Lung (tissue), 12 donors: Measurements from ENCODE around the gene AKAP13. TPM values are rescaled to one million over a fixed set of nuclear protein-coding genes. Genes with fewer than 3 reads are reported as not detected.
A peak's percentile ranks its signal among the peaks of the same experiment; 100 is the strongest.

Source experiments
- ATAC-seq: fragments of 200-7000 bp; cut with Tn5 transposase; one replicate; pipeline ENCODE4 v1.9.1; 2020; ENCODE audit warnings: moderate number of reproducible peaks; ENCODE audit not compliant: insufficient read depth, low FRiP score
- DNase-seq, 3 donors: peaks; one replicate each; pipeline ENCODE4 v3.0.0-alpha.2; 2013 to 2017
- H3K27ac ChIP-seq, 2 donors: one replicate each; pipeline ENCODE4 v1.5.1; 2013; ENCODE audit warnings: mild to moderate bottlenecking in 2 of 2, moderate library complexity in 2 of 2, control low read depth in 1 of 2, inconsistent platforms in 1 of 2, low read depth in 1 of 2, low read length in 1 of 2
- H3K27me3 ChIP-seq, 3 donors: one replicate each; pipeline ENCODE4 v1.5.1; 2013; ENCODE audit warnings: low read length in 2 of 3; ENCODE audit not compliant: control insufficient read depth in 3 of 3, insufficient read depth in 3 of 3
- H3K36me3 ChIP-seq, 4 donors: one replicate each; pipeline ENCODE4 v1.5.1; 2013; ENCODE audit warnings: low read length in 4 of 4, mild to moderate bottlenecking in 1 of 4, moderate library complexity in 1 of 4; ENCODE audit not compliant: control insufficient read depth in 4 of 4, insufficient read depth in 4 of 4
- H3K4me1 ChIP-seq, 5 donors: one replicate each; pipeline ENCODE4 v1.5.1; 2013; ENCODE audit warnings: low read length in 5 of 5, mild to moderate bottlenecking in 2 of 5, moderate library complexity in 1 of 5; ENCODE audit not compliant: control insufficient read depth in 5 of 5, insufficient read depth in 5 of 5
- H3K4me3 ChIP-seq: one replicate; pipeline ENCODE4 v1.5.1; 2013; ENCODE audit warnings: mild to moderate bottlenecking, control low read depth, moderate library complexity
- H3K9ac ChIP-seq, 2 donors: one replicate each; pipeline ENCODE4 v1.5.1; 2013; ENCODE audit warnings: low read length in 2 of 2, control low read depth in 1 of 2; ENCODE audit not compliant: insufficient read depth in 1 of 2
- H3K9me3 ChIP-seq, 4 donors: one replicate each; pipeline ENCODE4 v1.5.1; 2013; ENCODE audit warnings: low read length in 3 of 4, mild to moderate bottlenecking in 1 of 4, moderate library complexity in 1 of 4; ENCODE audit not compliant: control insufficient read depth in 4 of 4, insufficient read depth in 3 of 4
- CTCF ChIP-seq: IDR thresholded peaks from 2 replicates; pipeline ENCODE4 v1.5.1; 2012; ENCODE audit warnings: mild to moderate bottlenecking; ENCODE audit errors: control extremely low read depth, extremely low read depth
- WGBS, 2 donors: extraction: QIAGEN DNeasy Blood & Tissue Kit; methylation state at CpG; one replicate each; pipeline ENCODE4 v1.1.7; 2013; 5-methylcytosine and 5-hydroxymethylcytosine counted together
- polyA plus RNA-seq, 2 donors: library from polyadenylated mRNA; stranded (reverse); fragments of 200-250 nt; gene quantifications; one replicate each; pipeline ENCODE4 v1.2.1, GENCODE V29; 2013
- total RNA-seq, 2 donors: library from RNA; depleted of rRNA in 1 of 2; stranded (reverse); fragments of >200 nt in 1 of 2; gene quantifications; one replicate each; pipeline ENCODE4 v1.2.1, GENCODE V29; 2014 to 2021
- donor health status: control.
- donor health status: control.
- donor health status: Bipolar disorder and iron deficiency.
- donor health status: healthy.
- donor health status: DM: yes; HTN: yes; CAD: no.

AKAP13 gene
- total and polyA plus RNA-seq, 4 donors = 102 to 1,115 (median 259) TPM

GRCh38 chr15:85611361-85611760, 231.0 kb downstream of the AKAP13 start:
- H3K27ac ChIP-seq = no peak overlapping the region
- H3K9me3 ChIP-seq = no peaks in the 10 kb centered on the region
- peaks cover 0 to 32% (median 11%) of the 10 kb centered on the region in 5 donors for H3K4me1 ChIP-seq
- no peak overlapping the region for H3K9ac ChIP-seq
- TF ChIP-seq CTCF = no peak
- ATAC-seq = no peak
- no peak overlapping the region for H3K4me3 ChIP-seq
- H3K27me3 ChIP-seq = no peaks in the 10 kb centered on the region
- peaks cover 0 to 2% (median 0%) of the 10 kb centered on the region in 4 donors for H3K36me3 ChIP-seq
- no peak for DNase-seq
- WGBS, 2 donors = 95 to 98% methylated on average over 7 of the region's 7 CpGs

DNA sequence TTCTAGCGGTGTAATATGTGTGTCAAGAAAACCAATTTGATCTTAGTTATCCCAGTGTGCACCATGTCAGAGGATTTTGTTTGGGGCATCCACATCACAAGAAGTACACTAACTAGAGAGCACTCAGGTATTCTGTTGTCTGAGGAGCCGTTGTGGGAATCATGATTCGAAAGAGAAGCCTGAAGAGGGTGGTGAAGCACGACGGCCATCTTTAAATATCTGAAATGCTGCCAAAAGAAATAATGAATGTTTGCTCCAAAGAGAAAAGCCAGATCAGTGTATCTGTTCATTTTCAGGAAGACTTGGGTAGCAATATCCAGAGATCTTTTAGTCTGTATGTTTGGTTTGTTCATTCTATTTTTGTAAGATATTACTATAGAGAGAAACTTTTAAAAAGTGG, 233.7 kb downstream of the AKAP13 start:
- WGBS, 2 donors = 46 to 52% methylated on average over 5 of the region's 5 CpGs
- Histone ChIP-seq H3K9ac (no peak overlapping the region), H3K4me3 (no peak overlapping the region), H3K27ac (no peak overlapping the region), H3K4me1 (peaks cover 4 to 43% (median 24%) of the 10 kb centered on the region in 5 donors), H3K27me3 (no peaks in the 10 kb centered on the region), H3K9me3 (no peaks in the 10 kb centered on the region), H3K36me3 (peaks cover 0 to 2% (median 0%) of the 10 kb centered on the region in 4 donors)
- peak in 1 of 3 donors; percentile 43 for DNase-seq
- TF ChIP-seq CTCF = no peak
- no peak for ATAC-seq

GRCh38 chr15:85615930-85616329, 235.5 kb downstream of the AKAP13 start:
- no peak for TF ChIP-seq CTCF
- peaks cover 0 to 4% (median 0%) of the 10 kb centered on the region in 4 donors for H3K36me3 ChIP-seq
- no peaks in the 10 kb centered on the region for H3K27me3 ChIP-seq
- H3K9me3 ChIP-seq = no peaks in the 10 kb centered on the region
- no peak overlapping the region for H3K27ac ChIP-seq
- peak in 2 of 3 donors; percentile 77 to 80 for DNase-seq
- no peak for ATAC-seq
- peaks cover 9 to 58% (median 26%) of the 10 kb centered on the region in 5 donors for H3K4me1 ChIP-seq
- H3K4me3 ChIP-seq = no peak overlapping the region
- H3K9ac ChIP-seq = peak overlapping the region in 1 of 2 donors; percentile 62

- H3K9ac ChIP-seq = peak overlapping the region in 1 of 2 donors; percentile 69
- no peaks in the 10 kb centered on the region for H3K9me3 ChIP-seq
- ATAC-seq (no peak), DNase-seq (peak in 2 of 3 donors; percentile 88)
- no peak overlapping the region for H3K4me3 ChIP-seq
- H3K27me3 ChIP-seq = no peaks in the 10 kb centered on the region
- TF ChIP-seq CTCF = no peak
- peaks cover 0 to 2% (median 0%) of the 10 kb centered on the region in 4 donors for H3K36me3 ChIP-seq
- peaks cover 11 to 65% (median 29%) of the 10 kb centered on the region in 5 donors for H3K4me1 ChIP-seq
- H3K27ac ChIP-seq = no peak overlapping the region
Observed at GRCh38 chr15:85616549-85617110, 236.2 kb downstream of the AKAP13 start.
